GM18502 (cell line): ENCODE measurements around the gene SHANK3.

ENCODE experiments used
- ATAC-seq: cut with Tn5 transposase; IDR thresholded peaks from one replicate; pipeline ENCODE4 v1.9.1; 2021; ENCODE audit warnings: mild to moderate bottlenecking; ENCODE audit not compliant: unreplicated experiment, poor library complexity

Gene SHANK3

DNA sequence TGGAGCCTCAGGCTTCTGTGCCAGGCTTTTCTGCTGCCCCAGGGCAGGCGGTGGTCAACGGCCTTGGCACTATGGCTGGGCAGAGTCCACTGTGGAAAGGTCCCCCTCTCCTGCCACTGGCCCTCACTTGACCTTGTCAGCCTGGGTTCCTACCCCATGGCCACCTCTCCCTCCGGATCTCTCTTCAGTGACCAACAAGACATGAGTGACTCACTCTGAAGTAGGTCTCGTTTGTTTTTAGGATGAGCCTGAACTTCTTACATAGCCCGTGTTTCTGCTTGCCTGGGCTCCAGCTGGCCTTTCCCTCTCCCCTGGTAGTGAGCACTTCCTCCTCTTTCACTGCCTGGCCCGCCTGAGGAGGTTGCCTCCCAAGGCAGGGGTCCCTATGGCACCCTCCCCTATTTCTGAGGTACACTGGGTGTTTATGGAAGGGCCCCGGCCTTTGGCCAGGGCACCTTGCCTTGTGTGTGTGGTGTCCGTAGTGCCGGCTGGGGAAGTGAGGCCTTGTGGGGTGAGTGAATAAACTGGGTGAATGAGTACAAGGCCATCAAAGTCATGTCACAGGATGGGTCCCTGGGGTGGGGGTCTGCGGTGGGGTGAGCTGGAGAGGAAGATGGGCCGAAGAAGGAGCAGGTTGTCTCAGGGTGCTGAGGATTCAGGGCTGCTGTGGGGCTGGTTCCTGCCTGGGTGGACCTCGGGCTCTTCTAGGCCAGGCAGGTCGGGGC is 5.0 kb downstream of the SHANK3 start:
- ATAC-seq = no peak

GRCh38 chr22:50678218-50678650 is 5.6 kb downstream of the SHANK3 start:
- ATAC-seq = no peak

DNA sequence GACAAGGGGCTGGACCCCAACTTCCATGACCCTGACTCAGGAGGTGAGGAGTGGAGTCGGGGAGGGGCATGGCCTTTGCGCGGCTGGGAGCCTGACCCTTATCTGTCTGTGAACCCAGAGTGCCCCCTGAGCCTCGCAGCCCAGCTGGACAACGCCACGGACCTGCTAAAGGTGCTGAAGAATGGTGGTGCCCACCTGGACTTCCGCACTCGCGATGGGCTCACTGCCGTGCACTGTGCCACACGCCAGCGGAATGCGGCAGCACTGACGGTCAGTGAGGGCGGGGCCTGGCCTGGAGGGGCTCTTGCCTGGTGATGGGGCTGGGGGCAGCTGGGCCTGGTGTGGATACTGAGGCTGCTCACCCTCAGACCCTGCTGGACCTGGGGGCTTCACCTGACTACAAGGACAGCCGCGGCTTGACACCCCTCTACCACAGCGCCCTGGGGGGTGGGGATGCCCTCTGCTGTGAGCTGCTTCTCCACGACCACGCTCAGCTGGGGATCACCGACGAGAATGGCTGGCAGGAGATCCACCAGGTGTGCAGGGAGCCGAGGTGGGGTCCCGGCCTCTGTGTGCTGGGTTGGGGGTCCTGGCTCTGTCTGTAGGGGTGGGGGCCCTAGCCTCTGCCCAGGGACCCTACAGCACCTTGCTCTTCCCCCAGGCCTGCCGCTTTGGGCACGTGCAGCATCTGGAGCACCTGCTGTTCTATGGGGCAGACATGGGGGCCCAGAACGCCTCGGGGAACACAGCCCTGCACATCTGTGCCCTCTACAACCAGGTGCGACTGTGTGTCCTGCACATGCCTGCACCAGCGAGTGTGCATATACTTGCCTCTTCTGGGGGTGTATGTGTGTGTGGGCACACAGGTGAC is 6.3 kb downstream of the SHANK3 start:
- ATAC-seq = no peak

DNA sequence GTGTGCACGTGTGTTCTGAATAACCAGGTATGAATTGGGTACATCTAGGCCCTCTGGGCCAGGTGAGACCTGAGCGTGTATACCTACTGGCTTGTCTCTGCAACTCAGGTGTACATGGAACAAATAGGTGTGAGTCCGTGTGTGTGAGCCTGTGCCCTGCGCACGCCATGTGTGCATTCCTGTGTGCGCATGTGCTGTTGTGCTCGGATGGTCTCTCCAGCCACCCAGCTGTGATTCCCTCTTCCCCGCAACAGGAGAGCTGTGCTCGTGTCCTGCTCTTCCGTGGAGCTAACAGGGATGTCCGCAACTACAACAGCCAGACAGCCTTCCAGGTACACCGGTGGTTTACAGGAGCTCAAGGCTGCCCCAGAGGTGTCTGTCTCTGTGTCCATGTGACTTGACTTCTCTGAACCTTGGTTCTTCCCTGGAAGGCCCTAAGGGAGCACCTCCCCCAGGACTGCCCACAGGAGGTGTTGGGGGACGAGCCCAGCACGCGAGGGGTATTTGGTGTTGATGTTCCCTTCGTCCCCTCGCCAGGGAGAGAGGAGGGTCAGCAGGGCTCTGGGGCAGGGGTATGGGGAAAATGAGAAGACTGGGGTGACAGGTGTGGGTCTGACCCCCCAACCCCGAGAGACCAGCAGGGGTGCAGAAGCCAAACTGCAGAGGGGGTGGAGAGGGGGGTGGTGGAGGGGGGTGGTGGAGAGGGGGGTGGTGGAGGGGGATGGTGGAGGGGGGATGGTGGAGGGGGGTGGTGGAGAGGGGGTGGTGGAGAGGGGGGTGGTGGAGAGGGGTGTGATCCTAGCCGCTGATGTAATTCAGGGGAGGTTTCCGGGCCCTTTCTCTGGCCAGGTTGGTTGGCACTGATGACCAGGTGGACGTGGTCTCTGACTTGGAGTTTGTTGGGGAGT is 10.7 kb downstream of the SHANK3 start:
- no peak for ATAC-seq

- no peak for ATAC-seq
These were observed 11.4 kb downstream of the SHANK3 start for GRCh38 chr22:50683994-50684371.

GRCh38 chr22:50684501-50684900 is 11.9 kb downstream of the SHANK3 start:
- ATAC-seq = no peak

GRCh38 chr22:50684986-50685385 is 12.4 kb downstream of the SHANK3 start:
- ATAC-seq = no peak

DNA sequence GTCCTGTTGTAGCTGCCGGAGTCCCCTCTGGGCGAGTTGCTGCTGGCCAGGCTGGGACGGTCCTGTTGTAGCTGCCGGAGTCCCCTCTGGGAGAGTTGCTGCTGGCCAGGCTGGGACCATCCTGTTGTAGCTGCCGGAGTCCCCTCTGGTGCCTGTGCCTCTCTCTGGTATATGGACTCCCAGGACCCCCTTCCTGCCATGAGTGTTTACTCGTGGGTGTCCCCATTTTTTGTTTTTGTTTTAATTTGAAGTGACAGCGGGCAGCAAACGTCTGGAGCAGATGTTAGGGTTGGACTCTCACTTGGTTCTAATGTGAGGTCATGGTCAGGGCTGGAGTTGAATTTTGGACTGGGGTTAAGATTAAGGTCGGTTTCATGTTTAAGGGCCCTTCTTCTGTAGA is 14.2 kb downstream of the SHANK3 start:
- no peak for ATAC-seq

DNA sequence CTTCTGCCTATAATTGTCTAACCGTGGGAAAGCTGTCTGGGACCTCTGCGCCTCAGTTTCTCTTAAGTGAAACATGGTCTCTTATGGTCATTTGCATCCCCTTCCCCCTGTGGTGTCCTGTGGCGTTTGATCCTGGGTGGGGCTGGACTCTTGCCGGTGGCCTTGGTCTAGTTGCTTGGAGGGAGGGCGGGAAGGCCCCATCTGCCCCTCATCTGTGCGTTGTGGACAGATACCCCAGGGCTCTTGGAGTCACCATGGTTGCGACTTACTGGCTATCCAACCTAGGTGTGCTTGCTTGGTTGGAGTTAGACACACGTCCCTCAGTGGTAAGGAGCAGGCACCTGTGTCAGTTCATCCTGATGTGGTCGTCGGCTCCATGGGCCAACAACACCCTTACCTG is 15.2 kb downstream of the SHANK3 start:
- no peak for ATAC-seq

GRCh38 chr22:50688448-50688847 is 15.8 kb downstream of the SHANK3 start:
- no peak for ATAC-seq

DNA sequence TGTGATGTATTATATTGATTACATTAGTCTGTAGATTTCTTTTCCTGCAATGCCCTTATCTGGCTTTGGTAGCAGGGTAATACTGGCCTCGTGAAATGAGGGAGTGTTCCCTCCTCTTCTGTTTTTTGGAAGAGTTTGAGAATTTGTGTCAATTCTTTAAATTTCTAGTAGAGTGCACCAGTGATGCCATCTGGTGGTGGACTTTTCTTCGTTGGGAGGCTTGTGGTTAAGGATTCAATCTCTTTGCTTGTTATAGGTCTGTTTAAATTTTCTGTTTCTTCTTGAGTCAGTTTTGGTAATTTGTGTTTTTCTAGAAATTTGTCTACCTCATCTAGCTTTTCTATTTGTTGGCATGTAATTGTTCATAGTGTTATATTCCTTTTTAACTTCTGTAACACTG is 18.9 kb downstream of the SHANK3 start:
- no peak for ATAC-seq

DNA sequence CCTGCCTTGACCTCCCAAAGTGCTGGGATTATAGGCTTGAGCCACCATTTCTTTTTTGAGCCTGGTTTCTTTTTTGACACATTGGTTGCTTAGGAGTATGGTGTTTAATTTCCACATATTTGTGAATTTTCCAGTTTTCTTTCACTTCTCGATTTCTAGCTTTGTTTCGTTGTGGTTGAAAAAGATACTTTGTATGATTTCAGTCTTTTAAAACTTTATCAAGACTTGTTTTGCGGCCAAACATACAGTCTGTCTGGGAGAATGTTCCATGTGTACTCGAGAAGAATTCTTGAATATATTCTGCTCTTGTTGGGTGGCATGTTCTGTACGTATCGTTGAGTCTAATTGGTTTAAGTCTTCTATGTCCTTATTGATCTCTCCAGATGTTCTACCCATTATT is 20.8 kb downstream of the SHANK3 start:
- no peak for ATAC-seq

DNA sequence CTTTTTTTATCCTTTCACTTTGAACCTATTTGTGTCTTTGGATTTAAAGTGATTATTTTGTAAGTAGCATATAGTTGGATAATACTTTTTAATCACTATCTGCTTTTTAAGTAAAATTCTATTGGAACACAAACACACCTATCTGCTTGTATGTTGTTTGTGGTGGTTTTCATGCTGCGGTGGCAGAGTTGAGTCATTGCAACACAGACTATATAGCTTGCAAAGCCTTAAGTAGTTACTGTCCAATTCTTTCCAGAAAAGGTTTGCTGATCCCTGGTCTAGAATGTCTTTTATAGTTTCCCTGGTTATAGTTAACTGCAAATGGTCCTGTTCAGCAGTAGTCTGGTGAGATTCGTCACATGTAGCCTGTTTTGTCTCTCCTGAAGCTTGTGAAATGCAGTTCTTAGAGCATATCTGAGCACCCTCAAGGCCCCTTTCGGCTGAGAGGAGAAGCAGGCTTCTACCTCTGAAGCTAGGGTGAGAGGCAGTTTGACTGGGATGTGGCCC is 21.5 kb downstream of the SHANK3 start:
- ATAC-seq = no peak

DNA sequence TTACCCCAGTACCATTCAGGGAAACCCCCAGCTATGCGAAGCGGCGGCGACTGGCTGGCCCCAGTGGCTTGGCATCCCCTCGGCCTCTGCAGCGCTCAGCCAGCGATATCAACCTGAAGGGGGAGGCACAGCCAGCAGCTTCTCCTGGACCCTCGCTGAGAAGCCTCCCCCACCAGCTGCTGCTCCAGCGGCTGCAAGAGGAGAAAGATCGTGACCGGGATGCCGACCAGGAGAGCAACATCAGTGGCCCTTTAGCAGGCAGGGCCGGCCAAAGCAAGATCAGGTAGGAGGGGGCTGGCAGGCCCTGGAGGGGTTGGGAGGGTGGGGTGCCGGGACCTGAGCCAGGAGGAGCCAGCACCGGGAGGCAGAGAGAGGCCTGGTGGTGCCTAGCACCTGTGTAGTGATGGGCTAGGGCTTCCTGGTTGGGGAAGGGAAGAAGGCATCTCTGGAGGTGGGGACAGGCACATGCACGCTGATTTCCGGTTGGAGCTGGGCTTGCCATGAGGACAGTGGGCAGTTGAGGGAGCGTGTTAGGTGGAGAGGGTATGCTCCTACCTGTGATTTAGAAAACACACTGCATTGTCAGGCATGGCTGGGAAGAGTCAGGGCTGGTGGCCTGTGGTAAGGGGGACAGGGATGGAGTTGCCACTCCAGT is 22.3 kb downstream of the SHANK3 start:
- ATAC-seq = no peak

DNA sequence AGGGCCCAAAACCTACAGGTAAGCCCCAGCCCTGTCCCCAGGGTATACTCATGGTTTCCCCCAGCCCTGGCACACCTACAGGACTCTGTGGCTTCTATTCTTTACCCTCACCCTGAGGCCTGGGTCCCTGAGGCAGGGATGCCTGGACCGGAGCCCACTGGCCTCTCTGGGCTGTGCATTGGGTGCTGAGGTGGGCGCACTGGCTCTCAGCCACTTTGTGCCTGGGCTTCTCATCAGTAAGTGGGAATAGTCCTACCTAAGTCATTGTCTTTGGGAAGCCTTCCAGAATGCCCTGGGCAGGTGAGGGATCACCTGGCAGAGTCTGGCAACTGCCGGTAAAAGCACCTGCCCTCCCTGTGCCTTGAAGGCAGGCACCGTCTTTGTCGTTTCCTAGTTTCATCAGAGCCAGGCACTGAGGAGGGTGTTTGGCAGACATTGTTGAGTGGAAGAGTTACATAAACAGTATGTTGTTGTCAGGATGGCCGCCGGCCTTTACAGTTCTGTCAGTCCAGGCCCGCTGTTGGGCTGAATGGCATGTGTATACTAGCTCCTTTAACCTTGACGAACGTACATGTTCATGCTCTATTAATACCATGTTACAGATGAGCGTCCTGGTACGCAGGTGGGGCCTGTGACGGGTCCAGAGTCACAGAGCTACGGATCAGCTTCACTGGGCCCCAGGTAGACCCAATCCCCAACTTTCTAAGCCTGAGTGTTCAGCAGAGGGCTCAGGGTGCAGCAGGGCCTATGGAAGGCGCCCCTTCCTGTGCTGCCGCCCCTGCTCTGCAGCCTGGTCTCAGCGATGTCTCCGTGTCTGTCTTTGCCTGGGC is 23.0 kb downstream of the SHANK3 start:
- no peak for ATAC-seq

GRCh38 chr22:50696251-50696798 is 23.7 kb downstream of the SHANK3 start:
- ATAC-seq = no peak

DNA sequence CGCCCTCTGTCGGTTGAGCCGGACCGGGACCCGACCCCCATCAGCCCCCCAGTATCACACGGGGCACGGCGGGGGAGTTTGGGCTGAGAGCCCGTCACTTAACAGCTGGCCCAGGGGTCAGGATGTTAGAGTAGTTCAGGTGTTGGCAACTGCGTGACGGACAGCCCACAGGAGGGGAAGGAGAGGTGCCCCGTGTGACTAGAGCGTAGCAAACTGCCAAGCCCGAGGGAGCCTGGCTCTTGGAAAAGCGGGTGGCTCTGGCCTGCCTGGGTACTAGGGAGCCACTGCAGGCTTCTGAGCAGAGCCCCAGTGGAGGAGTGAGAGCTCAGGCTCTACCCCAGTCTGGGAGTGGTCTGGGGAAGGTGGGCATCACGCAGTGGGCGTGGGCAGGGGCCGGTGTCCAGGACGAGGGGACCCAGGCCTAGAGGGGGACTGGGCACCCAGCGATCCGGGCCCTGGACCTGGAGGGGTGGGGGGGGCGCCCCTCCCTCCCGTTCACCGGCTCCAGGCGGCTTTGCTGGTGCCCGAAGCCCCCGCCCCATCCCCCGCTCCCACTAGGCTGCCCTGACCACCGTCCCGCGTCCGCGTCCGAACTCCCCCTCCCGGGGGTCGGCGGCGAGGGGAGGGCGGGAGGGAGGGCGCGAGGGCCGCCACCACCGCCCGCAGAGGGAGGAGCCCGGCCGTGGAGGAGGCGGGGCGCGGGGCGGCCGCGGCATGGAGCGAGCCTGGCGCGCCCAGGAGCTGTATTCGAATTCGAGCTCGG is 24.4 kb downstream of the SHANK3 start:
- ATAC-seq = no peak
